Endothelial cell of umbilical vein (primary cell): Measurements from ENCODE around the gene RIGI.

Experiments used
- EZH2 ChIP-seq: IDR thresholded peaks from 2 replicates; pipeline ENCODE4 v1.6.1; 2012; ENCODE audit warnings: borderline replicate concordance, low read depth, mild to moderate bottlenecking, moderate library complexity, low read length, inconsistent platforms; ENCODE audit not compliant: severe bottlenecking
- FOS ChIP-seq: IDR thresholded peaks from 2 replicates; pipeline ENCODE4 v1.6.1; 2011; ENCODE audit warnings: mild to moderate bottlenecking, low read length, moderate library complexity, borderline replicate concordance; ENCODE audit not compliant: insufficient read depth
- JUN ChIP-seq: IDR thresholded peaks from 2 replicates; pipeline ENCODE4 v1.6.1; 2011; ENCODE audit warnings: borderline replicate concordance, low read depth; ENCODE audit not compliant: insufficient read length, insufficient read depth
- MYC ChIP-seq: IDR thresholded peaks from one replicate; pipeline ENCODE4 v1.6.1; 2011; ENCODE audit warnings: mild to moderate bottlenecking, low read depth, low read length
- POLR2A ChIP-seq: IDR thresholded peaks from 2 replicates; pipeline ENCODE4 v1.6.1; 2012; ENCODE audit warnings: low read depth, mild to moderate bottlenecking, control low read depth, low read length
- POLR2AphosphoS5 ChIP-seq: IDR thresholded peaks from 2 replicates; pipeline ENCODE4 v1.6.1; 2012; ENCODE audit warnings: low read depth, mild to moderate bottlenecking, control low read depth, low read length, moderate library complexity; ENCODE audit not compliant: insufficient read depth
- TF ChIP-seq, protein P1 (sequence below), 2 donors: IDR thresholded peaks; 1 replicate in 1 of 2; 2 replicates in 1 of 2; pipeline ENCODE4 v1.5.1; 2011; ENCODE audit warnings: low read length in 2 of 2, mild to moderate bottlenecking in 2 of 2, moderate library complexity in 2 of 2, control low read depth in 1 of 2, inconsistent platforms in 1 of 2, low read depth in 1 of 2; ENCODE audit not compliant: insufficient read depth in 1 of 2; ENCODE audit errors: extremely low read depth in 1 of 2
- TF ChIP-seq, protein P2 (sequence below): IDR thresholded peaks from 2 replicates; pipeline ENCODE4 v1.6.1; 2011; ENCODE audit not compliant: insufficient read depth, insufficient read length

DNA sequence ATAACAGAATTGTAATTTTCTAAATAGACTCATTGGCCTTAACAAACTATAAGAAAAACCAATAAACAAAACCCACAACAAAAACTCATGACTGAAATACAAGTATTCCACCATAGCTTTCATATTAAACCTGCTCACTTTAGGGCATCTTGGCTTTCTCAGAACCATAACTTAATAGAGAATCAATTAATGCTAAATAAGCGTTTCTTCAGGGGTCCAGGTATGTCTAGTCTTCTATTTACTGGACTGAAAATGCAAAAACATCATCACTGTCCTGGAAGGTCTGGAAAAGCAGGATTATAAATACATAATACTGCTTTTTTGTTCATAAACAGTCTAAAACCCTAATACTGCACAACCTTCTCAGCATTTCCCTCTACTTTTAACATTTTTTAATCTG lies 19.9 kb upstream of the RIGI start:
- TF ChIP-seq, protein P1, sequence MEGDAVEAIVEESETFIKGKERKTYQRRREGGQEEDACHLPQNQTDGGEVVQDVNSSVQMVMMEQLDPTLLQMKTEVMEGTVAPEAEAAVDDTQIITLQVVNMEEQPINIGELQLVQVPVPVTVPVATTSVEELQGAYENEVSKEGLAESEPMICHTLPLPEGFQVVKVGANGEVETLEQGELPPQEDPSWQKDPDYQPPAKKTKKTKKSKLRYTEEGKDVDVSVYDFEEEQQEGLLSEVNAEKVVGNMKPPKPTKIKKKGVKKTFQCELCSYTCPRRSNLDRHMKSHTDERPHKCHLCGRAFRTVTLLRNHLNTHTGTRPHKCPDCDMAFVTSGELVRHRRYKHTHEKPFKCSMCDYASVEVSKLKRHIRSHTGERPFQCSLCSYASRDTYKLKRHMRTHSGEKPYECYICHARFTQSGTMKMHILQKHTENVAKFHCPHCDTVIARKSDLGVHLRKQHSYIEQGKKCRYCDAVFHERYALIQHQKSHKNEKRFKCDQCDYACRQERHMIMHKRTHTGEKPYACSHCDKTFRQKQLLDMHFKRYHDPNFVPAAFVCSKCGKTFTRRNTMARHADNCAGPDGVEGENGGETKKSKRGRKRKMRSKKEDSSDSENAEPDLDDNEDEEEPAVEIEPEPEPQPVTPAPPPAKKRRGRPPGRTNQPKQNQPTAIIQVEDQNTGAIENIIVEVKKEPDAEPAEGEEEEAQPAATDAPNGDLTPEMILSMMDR (IDR thresholded peaks at IDR 0.05; ENCODE audit: extremely low read depth in 1 of 2, insufficient read depth in 1 of 2, low read depth in 1 of 2, low read length in 2 of 2) = no peak
- TF ChIP-seq EZH2 (no peak), POLR2A (no peak), JUN (no peak), POLR2AphosphoS5 (no peak), MYC (no peak), FOS (no peak)
- TF ChIP-seq, protein P2, sequence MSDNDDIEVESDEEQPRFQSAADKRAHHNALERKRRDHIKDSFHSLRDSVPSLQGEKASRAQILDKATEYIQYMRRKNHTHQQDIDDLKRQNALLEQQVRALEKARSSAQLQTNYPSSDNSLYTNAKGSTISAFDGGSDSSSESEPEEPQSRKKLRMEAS = no peak
